Coronary artery (tissue), 2 donors: Measurements from ENCODE around the gene MYO16.

Experiments
- DNase-seq: peaks from one replicate; pipeline ENCODE4 v3.0.0-alpha.2; 2017; ENCODE audit warnings: low spot score
- H3K27ac ChIP-seq, 2 donors: fragments of 200-600 bp; sonication (generic); one replicate each; pipeline ENCODE4 v1.5.1; 2016 to 2019
- H3K4me3 ChIP-seq: fragments of 200-600 bp; sonication (generic); 2 replicates; pipeline ENCODE4 v1.5.1; 2016; ENCODE audit warnings: mild to moderate bottlenecking, moderate library complexity
- TF ChIP-seq, protein P1 (sequence below): fragments of 200-600 bp; sonication (generic); IDR thresholded peaks from one replicate; pipeline ENCODE4 v1.5.1; 2019; ENCODE audit warnings: antibody characterized with exemption

MYO16 gene

DNA sequence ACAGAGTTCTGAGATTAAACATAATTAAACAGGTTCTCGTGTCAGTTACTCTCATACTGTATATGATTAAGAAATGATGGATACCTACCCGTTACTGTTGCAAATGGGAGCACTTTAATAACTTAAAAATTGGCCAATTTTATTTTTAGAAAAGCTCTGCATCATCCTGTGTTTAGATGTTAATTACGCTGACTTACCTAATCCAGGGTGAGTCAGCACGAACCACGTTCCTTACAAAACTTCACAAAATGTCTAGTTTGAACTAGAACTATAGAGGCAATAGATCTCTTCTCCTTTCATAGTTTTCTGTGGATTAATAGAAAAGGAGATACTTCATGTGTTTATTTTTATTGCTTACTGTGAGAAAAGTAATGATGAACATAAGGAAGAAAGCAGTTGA lies 363.9 kb downstream of the MYO16 start:
- Histone ChIP-seq H3K27ac (no peak overlapping the region), H3K4me3 (no peak overlapping the region)
- TF ChIP-seq, protein P1, sequence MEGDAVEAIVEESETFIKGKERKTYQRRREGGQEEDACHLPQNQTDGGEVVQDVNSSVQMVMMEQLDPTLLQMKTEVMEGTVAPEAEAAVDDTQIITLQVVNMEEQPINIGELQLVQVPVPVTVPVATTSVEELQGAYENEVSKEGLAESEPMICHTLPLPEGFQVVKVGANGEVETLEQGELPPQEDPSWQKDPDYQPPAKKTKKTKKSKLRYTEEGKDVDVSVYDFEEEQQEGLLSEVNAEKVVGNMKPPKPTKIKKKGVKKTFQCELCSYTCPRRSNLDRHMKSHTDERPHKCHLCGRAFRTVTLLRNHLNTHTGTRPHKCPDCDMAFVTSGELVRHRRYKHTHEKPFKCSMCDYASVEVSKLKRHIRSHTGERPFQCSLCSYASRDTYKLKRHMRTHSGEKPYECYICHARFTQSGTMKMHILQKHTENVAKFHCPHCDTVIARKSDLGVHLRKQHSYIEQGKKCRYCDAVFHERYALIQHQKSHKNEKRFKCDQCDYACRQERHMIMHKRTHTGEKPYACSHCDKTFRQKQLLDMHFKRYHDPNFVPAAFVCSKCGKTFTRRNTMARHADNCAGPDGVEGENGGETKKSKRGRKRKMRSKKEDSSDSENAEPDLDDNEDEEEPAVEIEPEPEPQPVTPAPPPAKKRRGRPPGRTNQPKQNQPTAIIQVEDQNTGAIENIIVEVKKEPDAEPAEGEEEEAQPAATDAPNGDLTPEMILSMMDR, result no peak
- no peak for DNase-seq

DNA sequence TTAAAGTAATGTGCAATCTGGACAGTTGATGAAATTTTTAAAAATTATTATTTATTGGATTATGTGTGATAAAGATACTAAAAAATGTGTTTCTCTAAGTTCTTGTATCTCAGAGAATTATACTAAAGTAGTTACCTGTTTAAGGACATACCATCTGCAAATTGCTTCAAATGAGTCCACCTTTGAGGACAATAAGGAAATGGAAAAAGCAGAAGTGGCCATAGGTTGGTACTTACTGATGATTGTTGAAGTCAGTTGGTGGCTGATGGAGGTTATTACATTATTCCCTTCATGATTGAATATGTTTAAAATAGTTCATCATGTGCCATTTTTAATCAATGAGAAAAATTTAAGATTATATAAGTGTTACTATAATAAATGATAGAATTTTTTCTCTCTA lies 367.0 kb downstream of the MYO16 start:
- no peak overlapping the region for H3K27ac ChIP-seq
- no peak for DNase-seq
- H3K4me3 ChIP-seq, result no peak overlapping the region
- TF ChIP-seq, protein P1, result no peak

DNA sequence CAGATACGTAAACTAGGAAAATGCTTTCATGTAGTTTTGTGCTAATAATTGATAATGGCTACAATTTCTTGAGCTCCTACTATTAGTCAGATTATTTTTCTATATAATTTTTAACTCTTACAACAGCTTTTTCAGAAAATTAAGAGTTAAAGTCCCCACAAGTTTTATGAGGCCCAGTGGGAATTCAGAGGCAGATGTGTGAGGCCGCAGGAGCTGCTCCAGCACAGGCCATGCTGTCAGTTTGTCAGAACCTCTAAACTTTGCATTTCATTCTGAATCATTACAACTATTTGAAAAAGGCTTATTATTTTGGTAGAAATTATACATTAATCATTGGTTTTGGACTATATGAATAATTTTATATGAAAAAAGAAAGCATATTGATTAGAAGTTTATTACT lies 370.8 kb downstream of the MYO16 start:
- no peak overlapping the region for H3K4me3 ChIP-seq
- DNase-seq, result no peak
- TF ChIP-seq, protein P1, result no peak

DNA sequence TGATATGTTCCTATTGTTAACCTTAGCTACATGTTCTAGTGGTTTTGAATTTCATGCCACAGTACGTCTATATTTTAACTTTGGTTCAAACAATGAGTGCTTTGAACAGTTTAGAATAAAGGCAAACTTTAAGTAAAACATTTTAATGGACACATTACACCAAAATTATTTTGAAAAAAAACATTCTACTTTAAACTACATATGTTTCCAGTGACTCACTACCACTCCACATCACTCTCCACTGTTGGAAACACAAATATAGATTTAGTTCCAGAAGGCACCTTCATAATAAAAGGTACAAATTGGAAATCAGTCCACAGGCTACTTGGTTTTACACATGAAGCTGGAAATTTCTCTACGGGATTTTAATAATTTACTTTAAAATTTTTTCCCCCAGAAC lies 373.5 kb downstream of the MYO16 start:
- Histone ChIP-seq H3K4me3 (no peak overlapping the region), H3K27ac (no peak overlapping the region)
- TF ChIP-seq, protein P1, result no peak
- DNase-seq, result no peak

More for the DNA sequence above, 370.8 kb downstream of the MYO16 start:
- no peak overlapping the region for H3K27ac ChIP-seq

DNA sequence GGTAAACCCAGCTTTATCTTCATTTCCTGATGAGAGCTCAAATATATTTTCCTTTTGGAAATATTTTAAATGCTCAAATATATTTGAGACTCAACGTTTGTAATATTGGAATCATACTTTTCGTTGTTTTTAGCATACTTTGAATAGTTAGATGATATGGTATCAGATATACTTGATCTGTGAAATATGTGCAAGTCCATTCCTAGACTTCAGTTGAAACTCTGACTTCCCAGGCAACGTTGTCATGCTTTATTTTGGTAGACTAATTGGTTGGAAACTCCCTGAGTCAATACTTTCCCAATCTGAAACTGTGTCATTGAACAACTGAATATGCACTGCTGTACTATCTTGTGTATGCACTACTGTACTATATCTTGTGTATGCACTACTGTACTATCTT lies 378.5 kb downstream of the MYO16 start:
- Histone ChIP-seq H3K27ac (no peak overlapping the region), H3K4me3 (no peak overlapping the region)
- DNase-seq, result no peak
- TF ChIP-seq, protein P1, result no peak

DNA sequence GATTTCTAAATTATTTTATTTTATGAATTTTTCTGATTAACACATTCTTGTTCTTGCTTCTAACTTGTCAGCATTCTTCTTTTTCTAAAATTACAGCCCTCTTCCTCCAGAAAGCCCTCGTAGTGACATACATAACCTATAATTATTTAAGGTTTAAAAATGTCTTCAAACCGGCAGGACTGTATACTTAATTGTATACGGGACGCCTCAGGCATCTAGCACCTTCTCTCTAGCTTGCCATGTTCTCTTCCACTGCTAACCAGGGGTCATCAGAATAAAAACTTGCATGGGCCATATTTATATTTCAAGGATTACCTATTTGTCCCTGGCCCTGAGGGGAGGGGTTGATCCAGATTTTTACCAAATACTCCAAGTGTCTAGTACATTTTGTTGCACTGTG lies 380.3 kb downstream of the MYO16 start:
- TF ChIP-seq, protein P1, result no peak
- no peak overlapping the region for H3K4me3 ChIP-seq
- H3K27ac ChIP-seq, result no peak overlapping the region
- DNase-seq, result no peak

DNA sequence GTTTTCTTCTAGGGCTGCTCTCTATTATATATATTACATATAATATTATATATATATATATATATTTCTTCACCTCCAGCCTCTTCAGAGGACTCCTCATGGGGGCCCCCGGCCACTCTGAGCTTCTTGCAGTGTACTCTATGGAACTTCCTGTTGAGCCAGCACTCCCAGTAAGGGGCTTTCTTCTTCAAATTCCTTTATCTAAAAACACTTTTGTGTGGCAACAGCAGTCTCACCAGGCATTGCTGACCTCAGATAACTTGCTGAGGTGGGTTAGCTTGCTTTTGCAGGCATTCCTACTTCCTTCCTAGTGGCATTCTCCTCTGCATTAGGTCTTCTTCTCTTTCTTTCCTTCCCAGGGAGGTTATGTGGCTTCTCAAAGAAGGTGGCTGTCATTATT lies 381.5 kb downstream of the MYO16 start:
- H3K4me3 ChIP-seq, result no peak overlapping the region
- DNase-seq, result no peak
- TF ChIP-seq, protein P1, result no peak
- H3K27ac ChIP-seq, result no peak overlapping the region
